ENCODE results near the gene TRAF7.

DNA sequence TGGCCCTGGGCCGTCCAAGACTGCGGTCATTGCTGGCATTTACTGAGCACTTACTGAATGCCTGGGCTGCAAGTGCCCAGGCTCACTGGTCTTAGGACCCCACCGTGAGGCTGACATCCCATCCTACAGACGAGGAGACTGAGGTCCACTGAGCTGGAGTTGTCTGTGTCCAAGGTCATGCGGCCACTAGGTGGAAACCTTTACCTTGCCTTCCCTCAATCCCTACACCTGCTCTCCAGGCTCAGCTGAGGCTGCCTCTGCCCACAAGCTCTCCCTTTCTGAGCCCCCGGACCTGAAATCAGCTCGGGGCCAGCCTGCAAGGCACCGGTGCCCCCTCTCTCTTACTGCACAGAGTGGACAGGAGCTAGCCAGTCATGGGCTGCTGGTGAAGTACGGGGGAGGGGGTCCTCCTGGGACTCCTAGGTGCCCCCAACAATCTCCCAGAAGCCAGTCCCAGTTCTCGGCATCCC lies 39.3 kb downstream of the TRAF7 start:
- TF ChIP-seq, protein P1, sequence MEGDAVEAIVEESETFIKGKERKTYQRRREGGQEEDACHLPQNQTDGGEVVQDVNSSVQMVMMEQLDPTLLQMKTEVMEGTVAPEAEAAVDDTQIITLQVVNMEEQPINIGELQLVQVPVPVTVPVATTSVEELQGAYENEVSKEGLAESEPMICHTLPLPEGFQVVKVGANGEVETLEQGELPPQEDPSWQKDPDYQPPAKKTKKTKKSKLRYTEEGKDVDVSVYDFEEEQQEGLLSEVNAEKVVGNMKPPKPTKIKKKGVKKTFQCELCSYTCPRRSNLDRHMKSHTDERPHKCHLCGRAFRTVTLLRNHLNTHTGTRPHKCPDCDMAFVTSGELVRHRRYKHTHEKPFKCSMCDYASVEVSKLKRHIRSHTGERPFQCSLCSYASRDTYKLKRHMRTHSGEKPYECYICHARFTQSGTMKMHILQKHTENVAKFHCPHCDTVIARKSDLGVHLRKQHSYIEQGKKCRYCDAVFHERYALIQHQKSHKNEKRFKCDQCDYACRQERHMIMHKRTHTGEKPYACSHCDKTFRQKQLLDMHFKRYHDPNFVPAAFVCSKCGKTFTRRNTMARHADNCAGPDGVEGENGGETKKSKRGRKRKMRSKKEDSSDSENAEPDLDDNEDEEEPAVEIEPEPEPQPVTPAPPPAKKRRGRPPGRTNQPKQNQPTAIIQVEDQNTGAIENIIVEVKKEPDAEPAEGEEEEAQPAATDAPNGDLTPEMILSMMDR (IDR thresholded peaks at IDR 0.05) = peak; percentile 47
- no peak for TF ChIP-seq EZH2 (IDR thresholded peaks at IDR 0.05; ENCODE audit: borderline replicate concordance, insufficient read depth, low read depth, low read length, poor library complexity, severe bottlenecking)
